ENCODE data around the gene TNRC18. TPM values are rescaled to one million over a fixed set of nuclear protein-coding genes. Genes with fewer than 3 reads are reported as not detected.

Gene TNRC18
- total and polyA plus RNA-seq, 2 of the 8 experiments (the other 6 are each of a cell fraction or from before 2014, with no cell fraction given) = 1.7 to 8.6 TPM

- no peaks in the 10 kb centered on the region for H3K79me1 ChIP-seq (ENCODE audit: low read depth, low read length)
- H2AFZ ChIP-seq (ENCODE audit: low read length) = no peak overlapping the region
- ChIA-PET CTCF (ENCODE audit: partially characterized antibody) (interaction anchor here (1.6 kb wide), 1 partner anchor 22 kb away, joined by 4 read pairs; no protein-coding TSS in a partner anchor), POLR2A (ENCODE audit: partially characterized antibody) (interaction anchor here (0.7 kb wide), 1 partner anchor 160 kb away, joined by 3 read pairs; no protein-coding TSS in a partner anchor)
- H2BK15ac ChIP-seq (ENCODE audit: low read length) = no peak overlapping the region
- H4K8ac ChIP-seq (ENCODE audit: extremely low read depth, insufficient read depth, low read length) = peak overlapping the region; percentile 25
- H2BK5ac ChIP-seq (ENCODE audit: low read depth, low read length) = no peak overlapping the region; the same call in 1 of the 2 replicates
- H2AK5ac ChIP-seq (ENCODE audit: low read depth, low read length) = no peak overlapping the region
- H2BK12ac ChIP-seq (ENCODE audit: low read depth, low read length) = peak overlapping the region; percentile 68; the same call in 1 of the 2 replicates
- H4K91ac ChIP-seq (replicated peaks; ENCODE audit: insufficient read length, low read length) = no peak overlapping the region
- H3K4me3 ChIP-seq (ENCODE audit: extremely low read depth in 1 of 4, insufficient read depth in 2 of 4, low read depth in 3 of 4, low read length in 4 of 4) = no peak overlapping the region
- no peaks in the 10 kb centered on the region for H3K9me3 ChIP-seq (ENCODE audit: insufficient read depth in 2 of 2, low read depth in 1 of 2, low read length in 1 of 2)
- H2BK120ac ChIP-seq (replicated peaks; ENCODE audit: low read depth, low read length) = no peak overlapping the region
- H3K23me2 ChIP-seq (ENCODE audit: low read depth, low read length) = no peaks in the 10 kb centered on the region
- H3K9ac ChIP-seq (replicated peaks in 1 of 4; ENCODE audit: extremely low read depth in 1 of 4, low read depth in 3 of 4, low read length in 3 of 4) = no peak overlapping the region
- no peak overlapping the region for H4K5ac ChIP-seq (ENCODE audit: insufficient read length, low read depth, low read length)
- no peak overlapping the region for H3K18ac ChIP-seq (ENCODE audit: extremely low read depth, low read length)
- H2BK20ac ChIP-seq (ENCODE audit: low read length) = no peak overlapping the region
- no peaks in the 10 kb centered on the region for H3K36me3 ChIP-seq (ENCODE audit: control insufficient read depth in 2 of 4, insufficient read depth in 4 of 4, low read length in 3 of 4)
- H3K56ac ChIP-seq (replicated peaks; ENCODE audit: insufficient read length, low read depth, low read length) = no peak overlapping the region
- H4K20me1 ChIP-seq (replicated peaks in 1 of 2; ENCODE audit: control insufficient read depth in 1 of 2, insufficient read depth in 2 of 2, low read length in 2 of 2) = peaks cover 0 to 10% of the 10 kb centered on the region in 2 experiments
- no peak overlapping the region for H3K27ac ChIP-seq (ENCODE audit: low read depth, low read length)
- DNase-seq (ENCODE audit: low read depth in 1 of 2, low spot score in 2 of 2) (no peak), FAIRE-seq (no peak)
- no peaks in the 10 kb centered on the region for H3K27me3 ChIP-seq (replicated peaks in 1 of 4; ENCODE audit: control insufficient read depth in 3 of 4, extremely low read depth in 1 of 4, insufficient read depth in 3 of 4, low read length in 3 of 4)
- H3K4me1 ChIP-seq (replicated peaks in 1 of 4; ENCODE audit: control insufficient read depth in 3 of 4, insufficient read depth in 4 of 4, low read length in 3 of 4) = peaks cover 0 to 5% (median under 1%) of the 10 kb centered on the region in 4 experiments; a peak in 4 of 7 replicates
- 92% methylated on average over 20 of the region's 20 CpGs; no CpG with 5 or more reads in 1 of the 2 experiments for WGBS, 2 experiments (ENCODE audit: extremely low coverage in 1 of 2, insufficient coverage in 1 of 2, insufficient read length in 1 of 2, insufficient replicate concordance in 2 of 2, low coverage in 1 of 2, low lambda C conversion rate in 2 of 2, missing lambda C conversion rate in 1 of 2)
- no peaks in the 10 kb centered on the region for H3K79me2 ChIP-seq (ENCODE audit: control insufficient read depth in 1 of 2, insufficient read depth in 2 of 2, low read length in 2 of 2)
- H3K14ac ChIP-seq (ENCODE audit: insufficient read length) = no peak overlapping the region
- no peak overlapping the region for H3K23ac ChIP-seq (ENCODE audit: insufficient read length)
- no peak overlapping the region for H3K4me2 ChIP-seq (ENCODE audit: insufficient read depth in 1 of 2, low read depth in 2 of 2, low read length in 2 of 2)
- no peak overlapping the region for H3K4ac ChIP-seq (replicated peaks; ENCODE audit: insufficient read length, low read depth, low read length)
- TF ChIP-seq EGR1 (IDR thresholded peaks at IDR 0.05; ENCODE audit: borderline replicate concordance, low read depth, low read length) = peak; percentile 77
- TF ChIP-seq BCL11A (IDR thresholded peaks at IDR 0.05; ENCODE audit: low read depth in 2 of 2, low read length in 2 of 2) = no peak
- no peak for TF ChIP-seq CEBPB (IDR thresholded peaks at IDR 0.05; ENCODE audit: low read depth, low read length)
- no peak for TF ChIP-seq RNF2 (IDR thresholded peaks at IDR 0.05; ENCODE audit: borderline replicate concordance, low read depth, low read length, missing control alignments, poor library complexity, severe bottlenecking)
- no peak for TF ChIP-seq TCF12 (IDR thresholded peaks at IDR 0.05; ENCODE audit: low read depth, low read length)
- TF ChIP-seq TAF7 (optimal IDR thresholded peaks at IDR 0.05; ENCODE audit: borderline replicate concordance, low read depth, low read length) = no peak
- no peak for TF ChIP-seq CHD1 (IDR thresholded peaks at IDR 0.05; ENCODE audit: low read depth, low read length)
- TF ChIP-seq KDM1A (IDR thresholded peaks at IDR 0.05; ENCODE audit: borderline replicate concordance, low read length) = no peak
- TF ChIP-seq CHD2 (IDR thresholded peaks at IDR 0.05; ENCODE audit: low read length) = no peak
- TF ChIP-seq CTBP2 (IDR thresholded peaks at IDR 0.05; ENCODE audit: borderline replicate concordance, insufficient read depth, insufficient read length, low read length) = no peak
These were observed 49.0 kb upstream of the TNRC18 start for GRCh38 chr7:5472432-5473315.
